ENCODE measurements around the gene SLC25A23. TPM values are rescaled to one million over a fixed set of nuclear protein-coding genes. Genes with fewer than 3 reads are reported as not detected.

Gene SLC25A23
- total RNA-seq, 3 donors from 2014 or later = 14.0 to 37.8 (median 18.4) TPM

DNA sequence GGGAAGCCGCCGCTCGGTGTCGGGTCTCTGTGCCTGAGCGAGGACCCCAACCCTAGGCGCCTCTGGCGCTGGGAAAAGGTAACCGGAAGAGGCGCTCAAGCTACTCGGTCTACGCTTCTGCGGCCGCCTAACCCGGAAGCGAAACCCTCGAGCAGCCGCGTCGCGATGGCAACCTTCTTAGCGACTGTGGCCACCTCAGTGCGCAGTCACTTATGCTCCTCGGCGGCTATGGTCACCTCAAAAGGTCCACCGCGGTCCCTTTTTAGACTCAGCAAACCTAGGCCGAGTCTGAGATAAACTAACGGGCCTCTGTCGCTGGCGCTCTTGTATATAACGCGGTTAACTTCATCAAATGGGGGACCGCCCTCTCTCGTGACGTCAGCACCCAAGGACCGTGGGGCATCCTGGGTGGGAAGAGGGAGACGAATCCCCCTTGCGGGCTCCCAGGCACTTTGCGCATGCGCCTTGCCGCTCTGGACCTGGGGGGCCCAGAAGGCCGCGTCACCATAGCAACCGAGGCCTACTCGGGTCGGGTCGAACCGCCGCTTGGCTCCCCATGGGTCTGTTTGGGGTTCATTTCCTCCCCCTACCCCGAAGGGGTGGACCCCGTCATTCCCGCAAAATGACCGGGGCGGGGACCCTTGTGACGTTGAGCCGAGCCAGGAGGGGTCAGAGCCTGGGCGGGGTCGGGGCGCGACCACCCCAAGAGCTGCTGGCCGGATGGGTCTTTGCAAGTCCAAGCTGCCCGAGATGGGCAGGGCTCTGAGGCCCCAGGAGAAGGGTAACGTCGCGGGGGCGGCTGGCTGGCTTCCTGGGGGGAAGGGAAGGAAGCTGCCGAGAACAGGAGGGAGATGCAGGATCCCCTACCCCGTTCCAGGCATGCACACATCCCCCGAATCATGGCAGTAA is 66.3 kb downstream of the SLC25A23 start, which contains the start of gene GTF2F1:
TSS of gene GTF2F1 (minus strand) at position 91 of the 909 bp plus-strand sequence. CDS start 169 bp downstream, outside the sequence.
- Histone ChIP-seq H3K9me3 (no peaks in the 10 kb centered on the region), H3K4me1 (peaks cover 0 to 8% of the 10 kb centered on the region in 2 donors), H3K36me3 (no peaks in the 10 kb centered on the region), H3K27me3 (no peaks in the 10 kb centered on the region), H3K4me3 (peak within 1 kb of the TSS; percentile 81 to 86 (median 83)), H3K27ac (peak within 1 kb of the TSS; percentile 97 to 99)
- peak; percentile 87 to 89 for DNase-seq (ENCODE audit: low spot score in 2 of 2)
- intact Hi-C loops (cut with DNase I; ENCODE audit: low total_unique reads) = no loop called here
- TF ChIP-seq POLR2A (IDR thresholded peaks at IDR 0.05) (peak; percentile 21), CTCF (IDR thresholded peaks at IDR 0.05) (no peak), POLR2AphosphoS5 (IDR thresholded peaks at IDR 0.05) (peak; percentile 32 to 77 (median 56))

GRCh38 chr19:6392221-6393073 is 67.1 kb downstream of the SLC25A23 start:
- Histone ChIP-seq H3K9me3 (no peaks in the 10 kb centered on the region), H3K4me3 (peak overlapping the region; percentile 81 to 86 (median 83)), H3K27me3 (no peaks in the 10 kb centered on the region), H3K36me3 (no peaks in the 10 kb centered on the region), H3K27ac (peak overlapping the region; percentile 97 to 99), H3K4me1 (peaks cover 0 to 8% of the 10 kb centered on the region in 2 donors)
- TF ChIP-seq CTCF (IDR thresholded peaks at IDR 0.05) (no peak), POLR2AphosphoS5 (IDR thresholded peaks at IDR 0.05) (no peak), POLR2A (IDR thresholded peaks at IDR 0.05) (no peak)
- no peak for DNase-seq (ENCODE audit: low spot score in 2 of 2)
- intact Hi-C loops (cut with DNase I; ENCODE audit: low total_unique reads) = no loop called here

Other genes with a start within 250 kb of the SLC25A23 start
- gene MLLT1, start 179.8 kb downstream of the SLC25A23 start, total RNA-seq = 10 to 100 TPM; 13.6 to 16.4 (median 13.8) TPM
- under 1 TPM in 1 of 3 donors, not detected in 2; 0.33 TPM for gene ACER1, start 126.2 kb downstream of the SLC25A23 start, total RNA-seq
- gene CLPP, start 98.3 kb downstream of the SLC25A23 start, total RNA-seq = 10 to 100 TPM; 72.3 to 96.7 (median 75.8) TPM
- gene ALKBH7, start 87.0 kb downstream of the SLC25A23 start, total RNA-seq = 100 to 1,000 TPM in 1 of 3 donors, 10 to 100 TPM in 2; 68.3 to 101 (median 76.7) TPM
- gene PSPN, start 83.9 kb downstream of the SLC25A23 start, total RNA-seq = under 1 TPM; 0.32 to 0.66 (median 0.59) TPM
- 10 to 100 TPM; 46.7 to 51.0 (median 48.5) TPM for gene GTF2F1, start 66.6 kb downstream of the SLC25A23 start, total RNA-seq
- 10 to 100 TPM; 71.4 to 76.1 (median 73.0) TPM for gene KHSRP, start 35.0 kb downstream of the SLC25A23 start, total RNA-seq
- gene SLC25A41, start 26.0 kb downstream of the SLC25A23 start, total RNA-seq = under 1 TPM in 1 of 3 donors, not detected in 2; 0.44 TPM
- 10 to 100 TPM in 2 of 3 donors, under 1 TPM in 1; 0.48 to 30.7 (median 24.6) TPM for gene CRB3, start 4.5 kb upstream of the SLC25A23 start, total RNA-seq
- 1 to 10 TPM; 1.3 to 3.2 (median 2.5) TPM for gene DENND1C, start 22.0 kb upstream of the SLC25A23 start, total RNA-seq
- gene TUBB4A, start 42.5 kb upstream of the SLC25A23 start, total RNA-seq = under 1 TPM in 1 of 3 donors, not detected in 2; 0.48 TPM
- gene TNFSF9, start 71.2 kb upstream of the SLC25A23 start, total RNA-seq = 1 to 10 TPM in 1 of 3 donors, under 1 TPM in 2; 0.33 to 1.6 (median 0.44) TPM
- gene CD70, start 131.4 kb upstream of the SLC25A23 start, total RNA-seq = not detected
- 1 to 10 TPM in 2 of 3 donors, under 1 TPM in 1; 0.96 to 8.3 (median 2.9) TPM for gene TNFSF14, start 210.4 kb upstream of the SLC25A23 start, total RNA-seq